Upper lobe of left lung (tissue), 4 donors: Measurements from ENCODE around the gene GATAD2B.

ENCODE experiments used
- POLR2A ChIP-seq, 4 donors: fragments of 450-650 bp; IDR thresholded peaks; one replicate each; pipeline ENCODE4 v1.5.1; 2016 to 2017; ENCODE audit warnings: antibody characterized with exemption in 4 of 4, mild to moderate bottlenecking in 2 of 4
- TF ChIP-seq, protein P1 (sequence below), 6 experiments: fragments of 450-650 bp in 4 of 6; fragments of 200-600 bp in 2 of 6; sonication (generic) in 2 of 6; IDR thresholded peaks; one replicate each; pipeline ENCODE4 v1.5.1; 2016 to 2019; ENCODE audit warnings: antibody characterized with exemption in 6 of 6

DNA sequence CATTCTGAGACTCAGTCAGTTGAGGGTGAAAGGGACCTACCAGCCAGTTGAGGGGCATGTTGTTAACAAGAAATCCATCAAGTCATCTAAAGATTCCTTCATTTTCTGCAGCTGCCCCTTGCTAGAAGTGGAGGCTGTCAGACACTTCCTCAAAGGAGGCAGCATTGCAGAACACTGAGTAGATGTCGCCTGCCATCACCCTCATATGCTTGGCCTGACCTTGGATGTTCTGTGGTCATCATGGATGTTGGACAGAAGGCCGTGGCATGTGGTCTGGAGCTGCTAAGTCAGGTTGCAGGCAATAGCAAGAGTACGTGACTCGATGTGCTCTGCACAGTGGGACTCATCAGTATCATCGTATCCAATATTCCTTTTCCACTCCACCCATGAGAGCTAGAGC lies 70.6 kb downstream of the GATAD2B start:
- TF ChIP-seq, protein P1, sequence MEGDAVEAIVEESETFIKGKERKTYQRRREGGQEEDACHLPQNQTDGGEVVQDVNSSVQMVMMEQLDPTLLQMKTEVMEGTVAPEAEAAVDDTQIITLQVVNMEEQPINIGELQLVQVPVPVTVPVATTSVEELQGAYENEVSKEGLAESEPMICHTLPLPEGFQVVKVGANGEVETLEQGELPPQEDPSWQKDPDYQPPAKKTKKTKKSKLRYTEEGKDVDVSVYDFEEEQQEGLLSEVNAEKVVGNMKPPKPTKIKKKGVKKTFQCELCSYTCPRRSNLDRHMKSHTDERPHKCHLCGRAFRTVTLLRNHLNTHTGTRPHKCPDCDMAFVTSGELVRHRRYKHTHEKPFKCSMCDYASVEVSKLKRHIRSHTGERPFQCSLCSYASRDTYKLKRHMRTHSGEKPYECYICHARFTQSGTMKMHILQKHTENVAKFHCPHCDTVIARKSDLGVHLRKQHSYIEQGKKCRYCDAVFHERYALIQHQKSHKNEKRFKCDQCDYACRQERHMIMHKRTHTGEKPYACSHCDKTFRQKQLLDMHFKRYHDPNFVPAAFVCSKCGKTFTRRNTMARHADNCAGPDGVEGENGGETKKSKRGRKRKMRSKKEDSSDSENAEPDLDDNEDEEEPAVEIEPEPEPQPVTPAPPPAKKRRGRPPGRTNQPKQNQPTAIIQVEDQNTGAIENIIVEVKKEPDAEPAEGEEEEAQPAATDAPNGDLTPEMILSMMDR (IDR thresholded peaks at IDR 0.05): no peak
- TF ChIP-seq POLR2A (IDR thresholded peaks at IDR 0.05): no peak
